ENCODE results near the gene TNIP2.

- TF ChIP-seq POLR2AphosphoS5 (IDR thresholded peaks at IDR 0.05; ENCODE audit: low read depth, low read length) (no peak), TAF1 (IDR thresholded peaks at IDR 0.05; ENCODE audit: borderline replicate concordance, low read depth, low read length) (no peak)
Measured at GRCh38 chr4:2757426-2757825, 1.3 kb upstream of the TNIP2 start.

All from GM12892 (cell line).